Lower lobe of right lung (tissue), 2 donors: ENCODE results near the gene KLF7. TPM values are rescaled to one million over a fixed set of nuclear protein-coding genes. Genes with fewer than 3 reads are reported as not detected.

Experiments
- ATAC-seq, 2 donors: fragments of 200-7000 bp; cut with Tn5 transposase; one replicate each; pipeline ENCODE4 v1.9.1; 2020 to 2022; ENCODE audit warnings: mild to moderate bottlenecking in 2 of 2, moderate library complexity in 2 of 2
- DNase-seq: peaks from one replicate; pipeline ENCODE4 v3.0.0-alpha.2; 2020
- H3K27ac ChIP-seq: fragments of 200-600 bp; one replicate; pipeline ENCODE4 v1.8.0; 2022
- H3K27me3 ChIP-seq: fragments of 200-600 bp; one replicate; pipeline ENCODE4 v1.8.0; 2022; ENCODE audit warnings: low read depth
- H3K36me3 ChIP-seq: fragments of 200-600 bp; one replicate; pipeline ENCODE4 v1.8.0; 2022; ENCODE audit warnings: mild to moderate bottlenecking
- H3K4me1 ChIP-seq: fragments of 200-600 bp; one replicate; pipeline ENCODE4 v1.8.0; 2022
- H3K4me3 ChIP-seq: fragments of 200-600 bp; one replicate; pipeline ENCODE4 v1.8.0; 2022; ENCODE audit warnings: mild to moderate bottlenecking
- H3K9me3 ChIP-seq: fragments of 200-600 bp; one replicate; pipeline ENCODE4 v1.8.0; 2022
- intact Hi-C: fragments of 100-400 bp; cut with DNase I; formaldehyde crosslinking; loops from one replicate; pipeline ENCODE4 v1.11.0; 2022
- total RNA-seq: library from RNA; stranded (reverse); fragmentation: NEBNext Ultra II Directional; extraction: Animal tissue kit (Norgen Biotek cat#: 25700); gene quantifications from one replicate; pipeline ENCODE4 v1.2.1, GENCODE V29; 2021
- TF ChIP-seq, protein P1 (sequence below): fragments of 200-600 bp; IDR thresholded peaks from one replicate; pipeline ENCODE4 v1.8.0; 2022; ENCODE audit warnings: antibody characterized with exemption, mild to moderate bottlenecking
- donor health status: DM: no; HTN: yes; CAD: no; lungs with severe emphysema.

Gene KLF7
- total RNA-seq, 1 donor from 2014 or later = 66.5 TPM

DNA sequence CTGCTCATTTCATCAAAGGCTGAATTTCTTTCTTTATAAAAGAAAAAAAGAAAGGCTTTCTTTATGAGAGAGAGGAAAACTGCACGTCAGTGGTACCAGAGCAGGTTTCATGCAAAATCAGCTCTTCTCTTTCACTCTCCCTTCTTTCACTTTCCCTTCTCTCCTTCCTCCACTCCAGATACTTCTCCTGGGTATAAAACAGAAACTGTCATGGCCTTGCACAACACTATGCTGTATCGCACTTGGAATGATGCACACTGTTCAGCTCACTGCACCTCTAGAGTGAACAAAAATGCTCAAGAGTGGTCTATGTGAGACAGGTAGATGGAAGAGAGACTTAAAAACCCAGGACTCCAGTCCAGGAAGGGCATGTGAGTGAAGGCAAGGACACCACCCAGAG, 73.8 kb downstream of the KLF7 start:
- H3K27ac ChIP-seq = no peak overlapping the region
- no peak for DNase-seq
- H3K4me1 ChIP-seq = peaks cover 43% of the 10 kb centered on the region
- intact Hi-C loops = no loop called here
- peak; percentile 40 to 44 for ATAC-seq
- no peak overlapping the region for H3K4me3 ChIP-seq
- TF ChIP-seq, protein P1, sequence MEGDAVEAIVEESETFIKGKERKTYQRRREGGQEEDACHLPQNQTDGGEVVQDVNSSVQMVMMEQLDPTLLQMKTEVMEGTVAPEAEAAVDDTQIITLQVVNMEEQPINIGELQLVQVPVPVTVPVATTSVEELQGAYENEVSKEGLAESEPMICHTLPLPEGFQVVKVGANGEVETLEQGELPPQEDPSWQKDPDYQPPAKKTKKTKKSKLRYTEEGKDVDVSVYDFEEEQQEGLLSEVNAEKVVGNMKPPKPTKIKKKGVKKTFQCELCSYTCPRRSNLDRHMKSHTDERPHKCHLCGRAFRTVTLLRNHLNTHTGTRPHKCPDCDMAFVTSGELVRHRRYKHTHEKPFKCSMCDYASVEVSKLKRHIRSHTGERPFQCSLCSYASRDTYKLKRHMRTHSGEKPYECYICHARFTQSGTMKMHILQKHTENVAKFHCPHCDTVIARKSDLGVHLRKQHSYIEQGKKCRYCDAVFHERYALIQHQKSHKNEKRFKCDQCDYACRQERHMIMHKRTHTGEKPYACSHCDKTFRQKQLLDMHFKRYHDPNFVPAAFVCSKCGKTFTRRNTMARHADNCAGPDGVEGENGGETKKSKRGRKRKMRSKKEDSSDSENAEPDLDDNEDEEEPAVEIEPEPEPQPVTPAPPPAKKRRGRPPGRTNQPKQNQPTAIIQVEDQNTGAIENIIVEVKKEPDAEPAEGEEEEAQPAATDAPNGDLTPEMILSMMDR = no peak
- H3K27me3 ChIP-seq = no peaks in the 10 kb centered on the region
- H3K9me3 ChIP-seq = no peaks in the 10 kb centered on the region
- H3K36me3 ChIP-seq = peaks cover 8% of the 10 kb centered on the region

- intact Hi-C loops = no loop called here
- Histone ChIP-seq H3K4me3 (no peak overlapping the region), H3K9me3 (no peaks in the 10 kb centered on the region), H3K4me1 (peaks cover 39% of the 10 kb centered on the region), H3K27me3 (no peaks in the 10 kb centered on the region), H3K27ac (no peak overlapping the region), H3K36me3 (peaks cover 16% of the 10 kb centered on the region)
- TF ChIP-seq, protein P1 = no peak
- DNase-seq (no peak), ATAC-seq (peak; percentile 48 to 49)
Measured at GRCh38 chr2:207091176-207091575, 74.6 kb downstream of the KLF7 start.

DNA sequence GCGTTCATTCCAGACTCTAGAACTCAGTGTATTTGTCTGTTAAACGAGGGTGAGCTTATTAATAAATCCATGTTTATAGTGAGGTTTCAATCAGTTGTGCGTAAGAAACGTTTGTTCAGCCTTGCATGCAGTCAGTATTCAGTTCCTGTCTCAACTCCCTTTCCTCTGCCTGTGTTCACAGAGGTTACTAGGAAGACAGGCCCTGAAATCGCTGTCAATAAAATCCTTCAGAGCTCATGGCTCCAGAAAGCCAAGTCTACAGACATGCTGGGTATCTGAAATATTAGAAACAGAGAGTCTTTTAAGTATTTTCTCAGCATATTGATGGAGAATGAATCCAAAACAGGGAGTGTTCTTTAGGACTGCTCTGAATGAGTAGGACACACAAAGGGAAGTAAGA, 75.4 kb downstream of the KLF7 start:
- no peak for ATAC-seq
- TF ChIP-seq, protein P1 = no peak
- H3K4me3 ChIP-seq = no peak overlapping the region
- intact Hi-C loops = no loop called here
- no peaks in the 10 kb centered on the region for H3K9me3 ChIP-seq
- H3K27me3 ChIP-seq = no peaks in the 10 kb centered on the region
- no peak overlapping the region for H3K27ac ChIP-seq
- DNase-seq = no peak
- H3K36me3 ChIP-seq = peaks cover 23% of the 10 kb centered on the region
- H3K4me1 ChIP-seq = peaks cover 39% of the 10 kb centered on the region

DNA sequence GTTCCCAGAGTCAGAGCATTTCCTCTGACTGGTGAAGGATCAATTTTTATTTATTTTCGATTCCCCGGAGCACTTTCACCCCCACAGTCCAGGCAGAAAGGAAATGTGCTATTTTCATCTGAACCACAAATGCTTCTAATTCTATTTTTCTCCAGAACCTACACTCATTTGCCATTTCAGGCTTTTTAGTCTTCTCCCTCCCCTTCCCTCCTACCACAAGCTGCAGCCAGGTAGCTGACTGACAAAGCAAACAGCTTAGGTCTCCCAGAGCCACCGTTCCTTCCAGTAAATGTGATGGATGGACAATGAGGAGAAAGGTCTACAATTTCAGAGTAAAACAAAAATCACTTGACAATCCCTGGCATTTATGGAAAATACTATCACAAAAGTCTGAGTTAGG, 76.9 kb downstream of the KLF7 start:
- intact Hi-C loops = no loop called here
- H3K27ac ChIP-seq = no peak overlapping the region
- H3K27me3 ChIP-seq = no peaks in the 10 kb centered on the region
- peaks cover 30% of the 10 kb centered on the region for H3K36me3 ChIP-seq
- no peaks in the 10 kb centered on the region for H3K9me3 ChIP-seq
- peaks cover 39% of the 10 kb centered on the region for H3K4me1 ChIP-seq
- H3K4me3 ChIP-seq = no peak overlapping the region
- TF ChIP-seq, protein P1 = no peak
- ATAC-seq = no peak
- no peak for DNase-seq

DNA sequence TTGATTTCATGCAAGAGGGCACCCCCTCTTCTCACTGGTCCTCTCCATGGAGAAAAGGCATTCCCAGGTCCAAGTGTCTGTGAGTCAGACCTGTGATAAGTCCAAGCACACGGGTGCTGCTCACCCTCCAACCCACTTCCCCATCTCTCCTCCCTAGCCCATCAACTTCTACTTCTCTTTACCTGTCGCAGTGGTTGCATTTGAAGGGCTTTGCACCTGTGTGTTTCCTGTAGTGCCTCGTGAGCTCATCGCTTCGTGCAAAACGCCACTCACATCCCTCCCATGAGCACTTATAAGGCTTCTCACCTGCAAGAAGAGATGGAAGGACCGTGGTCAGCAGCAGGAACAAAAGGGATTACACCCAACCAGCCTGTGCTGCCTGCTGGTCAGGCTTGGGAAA, 77.5 kb downstream of the KLF7 start:
- intact Hi-C loops = no loop called here
- no peak overlapping the region for H3K27ac ChIP-seq

More for the DNA sequence above, 77.5 kb downstream of the KLF7 start:
- Histone ChIP-seq H3K36me3 (peaks cover 33% of the 10 kb centered on the region), H3K27me3 (no peaks in the 10 kb centered on the region), H3K4me3 (no peak overlapping the region), H3K4me1 (peaks cover 39% of the 10 kb centered on the region), H3K9me3 (no peaks in the 10 kb centered on the region)
- DNase-seq = no peak
- TF ChIP-seq, protein P1 = no peak
- ATAC-seq = peak in 1 of 2 donors; percentile 30
